ENCODE data around the gene CAPZA1. TPM values are rescaled to one million over a fixed set of nuclear protein-coding genes. Genes with fewer than 3 reads are reported as not detected.

The CAPZA1 gene
- total RNA-seq, 1 experiment from 2014 or later, result 108 TPM

GRCh38 chr1:112711041-112711440 lies 91.4 kb downstream of the CAPZA1 start:
- Histone ChIP-seq H3K27me3 (ENCODE audit: insufficient read depth, low read length) (no peaks in the 10 kb centered on the region), H3K9me3 (ENCODE audit: control insufficient read depth, low read depth, low read length) (no peaks in the 10 kb centered on the region), H2BK20ac (ENCODE audit: low read depth, low read length, poor library complexity, severe bottlenecking) (no peak overlapping the region), H3K14ac (ENCODE audit: insufficient read depth, low read length) (no peak overlapping the region; the same call in 1 of the 2 replicates), H4K91ac (ENCODE audit: insufficient read length, low read depth, low read length) (no peak overlapping the region), H2BK12ac (ENCODE audit: insufficient read length, low read depth, low read length) (no peak overlapping the region), H4K8ac (replicated peaks; ENCODE audit: insufficient read length, low read depth, low read length) (no peak overlapping the region), H3K79me2 (ENCODE audit: insufficient read depth, low read length) (no peaks in the 10 kb centered on the region; the same call in 1 of the 2 replicates), H3K23me2 (ENCODE audit: insufficient read length, low read depth, low read length, poor library complexity, severe bottlenecking) (peaks cover 26% of the 10 kb centered on the region), H3K56ac (ENCODE audit: insufficient read length, low read depth, low read length) (no peak overlapping the region), H3T11ph (ENCODE audit: low read length) (no peak overlapping the region), H2BK15ac (ENCODE audit: low read depth, low read length) (no peak overlapping the region), H3K23ac (ENCODE audit: insufficient read length, low read depth, low read length) (no peak overlapping the region), H3K4me2 (ENCODE audit: insufficient read depth, insufficient read length, low read length) (no peak overlapping the region), H4K20me1 (ENCODE audit: control insufficient read depth, insufficient read depth, insufficient read length) (no peaks in the 10 kb centered on the region), H2BK5ac (ENCODE audit: insufficient read length, low read length) (no peak overlapping the region), H2AFZ (ENCODE audit: low read length) (no peak overlapping the region), H3K79me1 (ENCODE audit: insufficient read depth, low read depth, low read length, poor library complexity, severe bottlenecking) (no peaks in the 10 kb centered on the region), H2AK5ac (ENCODE audit: insufficient read length, low read length) (no peak overlapping the region), H3K9ac (ENCODE audit: extremely low read depth, insufficient read length, low read length) (no peak overlapping the region), H2BK120ac (ENCODE audit: low read depth, low read length, poor library complexity, severe bottlenecking) (no peak overlapping the region), H3K18ac (ENCODE audit: insufficient read length, low read depth, low read length) (no peak overlapping the region), H3K27ac (ENCODE audit: insufficient read length, low read depth, low read length) (no peak overlapping the region), H3K4me1 (ENCODE audit: insufficient read depth, low read length) (peaks cover 8% of the 10 kb centered on the region), H4K5ac (ENCODE audit: insufficient read length, low read depth, low read length) (no peak overlapping the region), H3K4ac (ENCODE audit: low read depth, low read length) (no peak overlapping the region)
- Mint-ChIP-seq H3K36me3 (ENCODE audit: insufficient read depth in 1 of 3, low read depth in 3 of 3) (peaks cover 13 to 24% (median 17%) of the 10 kb centered on the region in 3 experiments), H3K27ac (peak overlapping the region in 2 of 3 experiments; percentile 40 to 49; a peak in 1 of 7 replicates), H3K27me3 (ENCODE audit: low read depth) (peaks cover 53% of the 10 kb centered on the region), H3K9me3 (peaks cover 0 to 3% of the 10 kb centered on the region in 2 experiments; a peak in 1 of 5 replicates), H3K4me1 (peaks cover 45 to 51% of the 10 kb centered on the region in 2 experiments), H3K4me3 (no peak overlapping the region; a peak in 1 of 5 replicates)
- no peak for TF ChIP-seq CTCF (conservative IDR thresholded peaks at IDR 0.05)
- no CpG with 5 or more reads among the region's 7 CpGs for WGBS (ENCODE audit: extremely low coverage, insufficient read length, low lambda C conversion rate)
- no peak for DNase-seq

All from H9 (cell line).